ENCODE results near the gene ATP9B. TPM values are rescaled to one million over a fixed set of nuclear protein-coding genes. Genes with fewer than 3 reads are reported as not detected.
"Not testable (repeated sequence)": the region's sequence is repeated elsewhere in the genome, so short reads cannot be mapped to it uniquely, and the experiment has no call there.

Gene ATP9B
- total RNA-seq, 1 donor from 2014 or later: 30.2 TPM

DNA sequence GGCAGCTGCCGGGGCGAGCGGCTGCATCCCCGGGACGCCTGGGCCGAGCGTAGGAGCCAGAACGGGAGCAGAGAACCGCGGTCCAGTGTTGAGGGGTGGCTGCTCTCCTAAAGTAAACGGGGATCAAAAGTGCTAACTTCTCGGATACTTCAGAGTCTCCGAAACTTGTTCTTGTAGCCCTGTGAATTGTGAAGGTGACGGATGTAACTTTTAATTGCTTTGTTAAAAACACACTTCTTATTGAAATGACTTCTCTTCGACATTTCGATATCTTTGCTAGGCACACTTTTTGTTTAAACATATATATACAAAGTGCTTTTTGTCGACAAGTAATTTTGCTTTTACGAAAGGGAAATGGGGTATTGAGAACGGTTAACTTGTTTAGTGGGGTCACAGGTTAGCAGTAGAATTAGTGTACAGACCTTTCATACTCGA, 540 bp downstream of the ATP9B start:
- intact Hi-C loops (cut with micrococcal nuclease): loop anchor here (2.0 to 10.0 kb wide), 4 partner anchors 328 to 2005 kb away; partner anchors contain the start of genes NFATC1 and SLC66A2

DNA sequence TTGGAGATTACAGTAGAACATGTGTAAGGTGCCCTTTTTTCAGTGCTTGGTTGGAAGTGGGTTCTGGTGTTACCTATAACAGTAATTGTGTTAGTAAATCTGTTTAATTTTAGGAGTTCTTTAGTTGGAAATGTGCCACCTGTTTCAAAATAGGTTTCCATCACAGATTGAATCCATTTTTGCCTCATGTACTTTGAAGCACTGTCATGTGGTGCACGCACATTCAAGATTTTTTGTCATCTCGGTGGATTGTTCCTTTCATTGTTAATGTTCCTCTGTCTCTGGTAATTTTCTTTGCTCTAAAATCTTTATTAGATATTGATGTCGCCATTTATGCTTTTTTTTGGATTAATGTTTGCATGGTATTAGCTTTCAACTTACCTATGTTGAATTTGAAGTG, 1.3 kb downstream of the ATP9B start:
- intact Hi-C loops (cut with micrococcal nuclease): no loop called here

DNA sequence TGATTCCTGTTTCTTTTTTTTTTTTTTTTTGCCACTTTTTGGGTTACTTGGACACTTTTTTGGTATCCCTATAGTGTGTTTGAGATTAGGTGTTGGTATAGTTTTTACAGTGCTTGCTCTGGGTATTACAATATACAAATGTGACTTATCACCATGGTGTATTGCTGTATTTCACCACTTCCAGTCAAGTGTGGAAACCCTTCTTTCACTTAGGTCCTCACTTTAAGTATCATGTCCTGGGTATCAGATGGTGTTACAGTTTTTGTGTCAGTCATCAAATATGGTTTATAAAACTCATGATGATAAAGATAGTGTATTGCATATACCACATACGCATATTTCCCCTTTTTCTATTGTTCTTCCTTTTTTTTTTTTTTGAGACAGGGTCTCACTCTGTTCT, 1.8 kb downstream of the ATP9B start:
- intact Hi-C loops (cut with micrococcal nuclease): no loop called here

GRCh38 chr18:79071503-79072210, 2.5 kb downstream of the ATP9B start:
- intact Hi-C loops (cut with micrococcal nuclease): no loop called here

DNA sequence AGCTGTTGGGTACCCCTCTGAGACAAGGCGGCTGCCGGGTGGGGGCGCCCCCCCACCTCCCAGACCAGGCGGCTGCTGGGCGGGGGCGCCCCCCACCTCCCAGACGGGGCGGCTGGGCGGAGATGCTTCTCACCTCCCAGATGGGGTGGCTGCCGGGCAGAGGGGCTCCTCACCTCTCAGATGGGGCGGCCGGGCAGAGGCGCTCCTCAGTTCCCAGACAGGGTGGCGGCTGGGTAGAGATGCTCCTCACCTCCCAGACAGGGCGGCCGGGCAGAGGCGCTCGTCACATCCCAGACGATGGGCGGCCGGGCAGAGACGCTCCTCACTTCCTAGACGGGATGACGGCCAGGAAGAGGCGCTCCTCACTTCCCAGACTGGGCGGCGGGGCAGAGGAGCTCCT, 3.5 kb downstream of the ATP9B start:
- intact Hi-C loops (cut with micrococcal nuclease): not testable (repeated sequence)

DNA sequence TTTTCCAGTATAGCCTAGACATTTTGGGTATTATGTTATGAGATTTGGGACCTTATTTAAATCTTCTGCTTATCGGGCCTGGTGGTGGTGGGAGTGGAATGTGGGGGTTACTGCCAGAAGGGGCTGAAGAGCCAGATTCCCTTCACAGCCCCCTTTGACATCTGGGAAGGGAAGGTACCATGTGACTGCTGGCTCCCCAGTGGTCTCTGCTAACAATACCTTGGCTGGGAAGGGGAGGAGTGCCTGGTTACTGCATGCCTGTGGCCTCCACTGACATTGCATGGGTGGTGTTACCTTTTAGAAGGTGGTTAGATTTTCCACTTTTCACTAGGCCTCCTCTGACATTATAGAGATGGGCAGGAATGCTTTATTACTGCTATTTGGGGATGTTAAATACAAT, 8.0 kb downstream of the ATP9B start:
- intact Hi-C loops (cut with micrococcal nuclease): no loop called here

DNA sequence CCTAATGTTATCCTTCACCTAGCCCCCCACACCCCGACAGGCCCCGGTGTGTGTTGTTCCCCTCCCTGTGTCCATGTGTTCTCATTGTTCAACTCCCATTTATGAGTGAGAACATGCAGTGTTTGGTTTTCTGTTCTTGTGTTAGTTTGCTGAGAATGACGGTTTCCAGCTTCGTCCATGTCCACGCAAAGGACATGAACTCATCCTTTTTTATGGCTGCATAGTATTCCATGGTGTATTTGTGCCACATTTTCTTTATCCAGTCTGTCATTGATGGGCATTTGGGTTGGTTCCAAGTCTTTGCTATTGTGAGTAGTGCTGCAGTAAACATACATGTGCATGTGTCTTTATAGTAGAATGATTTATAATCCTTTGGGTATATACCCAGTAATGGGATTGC, 9.6 kb downstream of the ATP9B start:
- intact Hi-C loops (cut with micrococcal nuclease): not testable (repeated sequence)

DNA sequence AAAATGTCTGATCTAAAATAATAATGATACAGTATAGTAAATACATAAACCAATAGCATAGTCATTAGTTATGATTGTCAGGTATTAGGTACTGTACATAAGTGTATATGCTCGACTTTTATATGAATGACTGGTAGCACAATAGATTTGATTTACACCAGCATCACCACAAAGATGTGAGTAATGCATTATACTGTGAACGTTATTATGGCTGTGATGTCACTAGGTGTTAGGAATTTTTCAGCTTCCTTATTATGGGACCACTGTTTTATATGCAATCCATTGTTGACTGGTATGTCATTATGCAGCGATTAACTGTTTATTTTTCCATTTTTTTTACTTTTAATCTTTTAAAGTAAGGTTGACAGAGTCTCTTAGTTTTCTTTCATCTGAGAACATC, 23.7 kb downstream of the ATP9B start:
- intact Hi-C loops (cut with micrococcal nuclease): no loop called here

DNA sequence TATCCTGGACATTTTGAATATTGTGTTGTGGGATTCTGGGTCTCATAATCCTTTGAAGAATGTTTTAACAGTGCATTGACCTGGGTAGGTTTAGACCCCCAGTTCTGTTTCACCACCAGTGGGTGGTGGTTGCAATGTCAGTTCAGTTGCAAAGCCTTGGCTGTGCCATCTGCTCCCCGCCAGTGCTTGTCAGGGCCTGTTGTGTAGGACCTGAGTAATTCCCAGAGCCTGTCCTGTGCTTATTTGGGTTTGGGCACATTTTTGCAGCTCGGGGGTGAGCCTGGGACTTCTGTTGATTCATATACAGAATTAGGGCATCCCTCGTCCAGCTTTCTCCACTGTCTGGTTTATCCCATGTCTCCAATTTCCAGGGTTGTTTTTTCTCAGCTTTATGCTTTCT, 24.8 kb downstream of the ATP9B start:
- intact Hi-C loops (cut with micrococcal nuclease): no loop called here

DNA sequence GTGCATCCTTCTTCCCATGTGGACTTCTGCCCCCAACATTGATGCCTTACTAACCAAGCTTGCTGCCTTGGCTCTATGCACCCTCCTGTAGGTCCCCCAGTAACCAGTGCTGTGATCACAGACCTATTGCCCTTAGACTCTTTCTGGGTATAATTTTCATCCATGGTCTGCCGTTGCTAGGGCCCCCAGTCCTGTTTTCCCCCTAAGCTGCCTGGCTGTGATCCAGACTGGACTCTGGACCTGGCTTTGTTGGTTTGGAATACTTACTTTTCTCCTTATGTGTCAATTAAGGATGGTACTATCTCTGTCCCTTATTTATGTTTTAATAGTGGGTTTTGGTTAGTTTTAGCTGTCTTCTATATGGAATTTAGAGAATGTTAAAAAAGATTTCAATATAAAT, 26.0 kb downstream of the ATP9B start:
- intact Hi-C loops (cut with micrococcal nuclease): no loop called here

GRCh38 chr18:79100944-79101343, 31.8 kb downstream of the ATP9B start:
- intact Hi-C loops (cut with micrococcal nuclease): no loop called here

DNA sequence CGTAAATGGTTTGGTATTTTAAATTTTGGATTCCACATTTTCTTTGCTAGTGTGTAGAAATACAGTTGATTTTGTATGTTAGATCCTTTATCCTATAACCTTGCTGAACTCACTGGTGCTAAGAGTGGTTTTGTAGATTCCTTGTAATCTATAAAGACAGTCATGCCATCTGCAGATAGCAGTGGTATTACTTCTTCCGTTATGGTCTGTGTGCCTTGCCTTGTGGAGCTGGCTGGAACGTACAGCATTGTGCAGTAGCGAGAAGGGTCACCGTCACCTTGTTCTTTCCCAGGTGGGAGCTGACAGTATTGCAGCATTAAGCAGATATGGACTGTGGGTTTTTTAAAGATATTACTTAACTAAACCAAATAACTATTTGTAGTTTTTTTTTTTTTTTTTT, 33.7 kb downstream of the ATP9B start:
- intact Hi-C loops (cut with micrococcal nuclease): no loop called here

DNA sequence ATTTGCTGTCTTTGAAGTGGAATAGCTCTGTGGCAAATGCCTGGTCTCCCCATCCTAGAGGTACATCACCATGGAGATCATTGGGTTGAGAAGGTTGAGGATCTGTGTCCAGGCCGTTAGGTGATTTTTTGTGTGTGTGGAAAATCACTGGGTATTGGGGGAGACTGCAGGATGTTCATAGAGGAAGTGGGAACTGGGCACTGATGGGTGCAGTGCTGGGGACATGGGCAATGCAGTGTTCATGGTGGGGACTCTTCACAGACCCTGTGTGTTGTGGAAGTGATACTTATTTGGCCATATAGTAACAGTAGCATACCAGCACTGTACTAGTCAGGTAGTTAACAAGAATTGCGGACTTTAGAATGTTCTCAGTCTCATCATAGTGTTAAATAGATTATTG, 34.9 kb downstream of the ATP9B start:
- intact Hi-C loops (cut with micrococcal nuclease): no loop called here

DNA sequence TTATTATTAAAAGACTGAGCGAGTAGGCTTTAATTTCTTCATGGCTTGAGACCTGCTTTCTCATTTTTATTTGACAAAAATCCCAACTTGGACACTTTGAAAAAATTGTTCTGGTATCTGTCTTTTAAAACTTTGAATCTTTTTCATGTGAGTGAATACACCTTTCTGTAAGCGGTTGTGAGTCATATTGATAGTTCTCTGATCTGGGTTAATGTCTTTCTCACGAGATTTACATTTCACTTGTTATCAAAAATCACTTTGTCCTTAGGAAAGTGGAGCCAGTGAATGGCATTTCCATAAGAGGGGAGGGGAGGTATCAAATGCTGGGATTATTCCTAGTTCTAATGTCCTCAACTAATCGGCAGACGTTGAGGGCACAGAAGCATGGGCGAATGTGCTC, 36.3 kb downstream of the ATP9B start:
- intact Hi-C loops (cut with micrococcal nuclease): no loop called here

GRCh38 chr18:79106084-79106483, 36.9 kb downstream of the ATP9B start:
- intact Hi-C loops (cut with micrococcal nuclease): no loop called here

GRCh38 chr18:79107886-79108285, 38.7 kb downstream of the ATP9B start:
- intact Hi-C loops (cut with micrococcal nuclease): no loop called here

DNA sequence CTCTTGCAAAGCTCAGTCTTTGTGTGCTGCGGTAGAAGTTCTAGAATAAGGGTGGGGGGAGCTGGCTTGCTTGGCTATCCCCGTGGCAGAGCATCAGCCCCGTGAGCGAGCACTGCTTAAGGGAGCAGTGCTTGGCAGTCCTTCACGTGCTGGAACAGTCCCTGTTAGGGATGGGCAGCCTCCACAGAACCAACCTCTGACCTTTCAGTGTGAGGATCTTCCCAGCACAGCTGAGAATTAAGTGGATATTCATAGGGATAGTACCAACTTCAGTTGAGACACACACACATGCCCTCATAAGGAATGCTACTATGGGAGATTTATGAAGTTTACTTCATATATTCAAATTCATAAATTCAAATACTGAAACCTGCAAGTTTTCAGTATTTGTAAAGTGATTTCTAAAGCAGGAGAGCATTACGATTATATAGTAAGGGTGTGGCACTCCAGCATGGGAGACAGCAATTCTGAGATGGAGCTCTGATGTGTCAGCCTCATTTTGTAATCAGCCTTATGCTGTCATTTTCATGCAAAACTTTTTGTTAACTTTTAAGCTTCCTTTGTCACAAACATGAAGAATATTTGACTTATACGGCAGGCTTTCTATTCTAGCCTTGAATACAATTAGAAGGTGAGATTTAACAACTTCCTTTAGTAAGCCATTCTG, 39.5 kb downstream of the ATP9B start:
- intact Hi-C loops (cut with micrococcal nuclease): no loop called here

DNA sequence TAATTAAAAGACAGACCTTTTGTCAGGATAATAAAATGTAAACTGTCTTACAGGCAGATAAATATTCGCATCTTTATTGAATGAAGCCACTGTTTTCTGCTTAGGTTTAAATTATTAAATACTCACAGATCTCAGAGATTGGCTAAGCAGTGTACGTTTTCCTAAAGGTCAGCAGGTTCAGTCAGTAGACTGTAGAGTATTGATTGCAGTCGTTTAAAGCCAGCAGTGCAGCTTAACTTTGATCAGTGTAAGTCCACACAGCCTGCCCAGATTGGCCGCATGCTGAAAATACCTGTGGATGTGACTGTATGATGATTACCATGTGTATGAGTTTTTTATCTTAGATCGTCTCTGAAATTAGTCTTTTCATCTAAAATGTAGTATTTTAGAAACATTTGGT, 42.3 kb downstream of the ATP9B start:
- intact Hi-C loops (cut with micrococcal nuclease): no loop called here

GRCh38 chr18:79117385-79117784, 48.2 kb downstream of the ATP9B start:
- intact Hi-C loops (cut with micrococcal nuclease): no loop called here

- intact Hi-C loops (cut with micrococcal nuclease): no loop called here
These were observed 48.6 kb downstream of the ATP9B start for GRCh38 chr18:79117788-79118187.

GRCh38 chr18:79118797-79119196, 49.6 kb downstream of the ATP9B start:
- intact Hi-C loops (cut with micrococcal nuclease): no loop called here

DNA sequence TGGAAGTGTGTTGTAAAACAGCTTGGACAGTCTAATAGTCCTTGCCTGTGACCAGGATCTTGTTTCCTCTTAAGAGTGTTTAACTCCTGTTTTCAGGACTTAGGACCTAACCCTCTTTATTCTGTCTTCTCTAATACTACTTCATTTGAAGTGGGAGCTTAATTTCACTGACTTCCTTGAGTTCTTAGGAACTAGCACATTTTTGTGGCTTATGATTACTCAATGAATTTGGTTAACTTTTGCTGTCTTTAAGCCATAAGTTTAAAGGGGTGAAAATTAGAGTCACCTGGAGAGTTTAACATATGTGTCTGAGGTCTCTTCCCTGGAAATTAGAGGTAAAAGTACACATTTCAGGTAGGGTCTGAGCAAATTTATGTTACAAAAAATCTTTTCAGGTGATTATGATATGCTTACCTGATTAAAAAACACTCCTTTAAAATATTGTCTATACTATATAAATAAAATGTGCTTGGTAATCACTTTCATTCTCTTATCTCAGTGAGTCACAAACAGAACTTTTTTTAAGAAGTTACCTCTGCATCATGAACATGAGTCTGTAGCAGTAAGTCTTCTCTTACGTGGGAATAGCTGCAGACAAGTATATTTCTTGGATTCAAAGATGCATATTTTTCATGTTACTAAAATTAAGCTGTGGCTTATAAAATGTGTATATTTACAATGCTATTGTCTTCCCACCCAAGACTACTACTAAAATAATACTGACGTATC, 52.7 kb downstream of the ATP9B start:
- intact Hi-C loops (cut with micrococcal nuclease): no loop called here

All from T-helper 2 cell treated with Interferon-gamma antibody and Interleukin-4, amounts not matched to agents 100 ng/mL and 5 ng/mL, for 36 hours (primary cell).